Activated B cell treated with CpG ODN at 0.5 μM for 24 hours (primary cell): ENCODE data around the gene COL1A1. TPM values are rescaled to one million over a fixed set of nuclear protein-coding genes. Genes with fewer than 3 reads are reported as not detected.

Source experiments
- ATAC-seq: fragments of 200-7000 bp; cut with Tn5 transposase; one replicate; pipeline ENCODE4 v1.10.0; 2021; ENCODE audit warnings: low read depth, mild to moderate bottlenecking, moderate library complexity
- CTCF ChIA-PET: fragments of 350-600 bp; sonication (Branson Sonifier 250); formaldehyde crosslinking; loops from one replicate; lab custom pipeline; 2021; ENCODE audit warnings: antibody characterized with exemption; lab: Charles Lee
- POLR2A ChIA-PET: fragments of 350-600 bp; sonication (Branson Sonifier 250); formaldehyde crosslinking; loops from one replicate; lab custom pipeline; 2021; ENCODE audit warnings: antibody characterized with exemption; lab: Charles Lee
- DNase-seq: peaks from one replicate; pipeline ENCODE4 v3.0.0; 2022
- H3K27ac Mint-ChIP-seq: one replicate; pipeline ENCODE4 v1.8.0; 2020; ENCODE audit warnings: mixed read lengths
- H3K27me3 Mint-ChIP-seq: one replicate; pipeline ENCODE4 v1.8.0; 2021; ENCODE audit warnings: mixed read lengths
- H3K36me3 Mint-ChIP-seq: one replicate; pipeline ENCODE4 v1.8.0; 2021; ENCODE audit warnings: low read depth, mixed read lengths
- H3K4me1 Mint-ChIP-seq: one replicate; pipeline ENCODE4 v1.8.0; 2021; ENCODE audit warnings: mixed read lengths
- H3K4me3 Mint-ChIP-seq: one replicate; pipeline ENCODE4 v1.8.0; 2020; ENCODE audit warnings: mild to moderate bottlenecking, mixed read lengths
- H3K9me3 Mint-ChIP-seq: one replicate; pipeline ENCODE4 v1.8.0; 2020; ENCODE audit warnings: mixed read lengths
- CTCF ChIP-seq: fragments of 200-600 bp; IDR thresholded peaks from one replicate; pipeline ENCODE4 v1.8.0; 2022; ENCODE audit warnings: antibody characterized with exemption, mild to moderate bottlenecking
- intact Hi-C: fragments of 100-400 bp; cut with micrococcal nuclease; formaldehyde crosslinking; loops from one replicate; pipeline ENCODE4 v1.15.1; 2024
- total RNA-seq: library from RNA; stranded (reverse); gene quantifications from 2 replicates; pipeline ENCODE4 v1.2.3, GENCODE V29; 2022

COL1A1 gene
- total RNA-seq, 1 donor from 2014 or later, result 9.2 TPM

- no peak overlapping the region for H3K27ac Mint-ChIP-seq
- no peak for TF ChIP-seq CTCF
- CTCF ChIA-PET, result interaction anchor here (1.3 to 2.1 kb wide), 2 partner anchors 8 to 22 kb away, joined by 4 to 5 read pairs; no protein-coding TSS in a partner anchor
- peaks cover 3% of the 10 kb centered on the region for H3K36me3 Mint-ChIP-seq
- no peak for ATAC-seq
- H3K9me3 Mint-ChIP-seq, result no peaks in the 10 kb centered on the region
- H3K4me3 Mint-ChIP-seq, result no peak overlapping the region
- POLR2A ChIA-PET, result interaction anchor here (0.6 to 1.2 kb wide), 3 partner anchors 8 to 44 kb away, joined by 3 to 6 read pairs (median 4); no protein-coding TSS in a partner anchor
- DNase-seq, result no peak
- H3K27me3 Mint-ChIP-seq, result no peaks in the 10 kb centered on the region
- intact Hi-C loops, result no loop called here
- H3K4me1 Mint-ChIP-seq, result peaks cover 22% of the 10 kb centered on the region
Observed at GRCh38 chr17:50191359-50192143, 9.9 kb downstream of the COL1A1 start.

- H3K4me1 Mint-ChIP-seq, result peaks cover 28% of the 10 kb centered on the region
- H3K36me3 Mint-ChIP-seq, result peaks cover 7% of the 10 kb centered on the region
- no peak for ATAC-seq
- no peak overlapping the region for H3K27ac Mint-ChIP-seq
- no peak for DNase-seq
- ChIA-PET CTCF (interaction anchor here (1.3 to 2.1 kb wide), 2 partner anchors 9 to 21 kb away, joined by 4 to 5 read pairs; no protein-coding TSS in a partner anchor), POLR2A (interaction anchor here (0.6 to 1.2 kb wide), 3 partner anchors 9 to 43 kb away, joined by 3 to 6 read pairs (median 4); no protein-coding TSS in a partner anchor)
- H3K9me3 Mint-ChIP-seq, result no peaks in the 10 kb centered on the region
- no peak for TF ChIP-seq CTCF
- intact Hi-C loops, result no loop called here
- H3K4me3 Mint-ChIP-seq, result no peak overlapping the region
- no peaks in the 10 kb centered on the region for H3K27me3 Mint-ChIP-seq
Observed at GRCh38 chr17:50190603-50191358, 10.7 kb downstream of the COL1A1 start.

- TF ChIP-seq CTCF, result no peak
- Mint-ChIP-seq H3K9me3 (no peaks in the 10 kb centered on the region), H3K4me1 (peaks cover 33% of the 10 kb centered on the region), H3K36me3 (peaks cover 10% of the 10 kb centered on the region), H3K27ac (no peak overlapping the region), H3K4me3 (no peak overlapping the region), H3K27me3 (no peaks in the 10 kb centered on the region)
- CTCF ChIA-PET, result interaction anchor here (1.3 to 2.1 kb wide), 2 partner anchors 10 to 20 kb away, joined by 4 to 5 read pairs; no protein-coding TSS in a partner anchor
- ATAC-seq (no peak), DNase-seq (no peak)
- POLR2A ChIA-PET, result interaction anchor here (1.1 to 1.2 kb wide), 2 partner anchors 10 to 12 kb away, joined by 3 to 6 read pairs; no protein-coding TSS in a partner anchor
- intact Hi-C loops, result no loop called here
Observed at GRCh38 chr17:50190293-50190602, 11.2 kb downstream of the COL1A1 start.

GRCh38 chr17:50189550-50190292 is 11.7 kb downstream of the COL1A1 start:
- peaks cover 39% of the 10 kb centered on the region for H3K4me1 Mint-ChIP-seq
- TF ChIP-seq CTCF, result no peak
- peaks cover 12% of the 10 kb centered on the region for H3K36me3 Mint-ChIP-seq
- POLR2A ChIA-PET, result interaction anchor here (0.5 to 1.2 kb wide), 2 partner anchors 11 to 41 kb away, joined by 3 to 4 read pairs; no protein-coding TSS in a partner anchor
- CTCF ChIA-PET, result interaction anchor here (1.3 to 2.1 kb wide), 2 partner anchors 10 to 20 kb away, joined by 4 to 5 read pairs; no protein-coding TSS in a partner anchor
- intact Hi-C loops, result no loop called here
- no peak overlapping the region for H3K4me3 Mint-ChIP-seq
- no peak for DNase-seq
- no peaks in the 10 kb centered on the region for H3K27me3 Mint-ChIP-seq
- no peaks in the 10 kb centered on the region for H3K9me3 Mint-ChIP-seq
- no peak overlapping the region for H3K27ac Mint-ChIP-seq
- no peak for ATAC-seq
